Nephron (organoid): Measurements from ENCODE around the gene THSD4.

ENCODE experiments used
- H3K27ac Mint-ChIP-seq, 3 experiments: 2 replicates each; pipeline ENCODE4 v1.8.0; 2020; ENCODE audit warnings: mixed read lengths in 3 of 3, mild to moderate bottlenecking in 2 of 3, moderate library complexity in 1 of 3
- H3K27me3 Mint-ChIP-seq: 2 replicates; pipeline ENCODE4 v1.8.0; 2021; ENCODE audit warnings: low read depth, mild to moderate bottlenecking, moderate library complexity, mixed read lengths
- H3K36me3 Mint-ChIP-seq: 2 replicates; pipeline ENCODE4 v1.8.0; 2020; ENCODE audit warnings: low read depth, mixed read lengths
- H3K4me1 Mint-ChIP-seq: 2 replicates; pipeline ENCODE4 v1.8.0; 2020; ENCODE audit warnings: mixed read lengths
- H3K4me3 Mint-ChIP-seq, 3 experiments: 2 replicates each; pipeline ENCODE4 v1.8.0; 2020; ENCODE audit warnings: mild to moderate bottlenecking in 3 of 3, mixed read lengths in 3 of 3, moderate library complexity in 2 of 3
- H3K9me3 Mint-ChIP-seq: 2 replicates; pipeline ENCODE4 v1.8.0; 2020; ENCODE audit warnings: mixed read lengths
- TF ChIP-seq, protein P1 (sequence below), 3 experiments: fragments of 200-600 bp; sonication (generic); IDR thresholded peaks; one replicate each; pipeline ENCODE4 v1.5.0; 2021; ENCODE audit warnings: antibody characterized with exemption in 3 of 3; ENCODE audit not compliant: unreplicated experiment in 3 of 3

THSD4 gene

DNA sequence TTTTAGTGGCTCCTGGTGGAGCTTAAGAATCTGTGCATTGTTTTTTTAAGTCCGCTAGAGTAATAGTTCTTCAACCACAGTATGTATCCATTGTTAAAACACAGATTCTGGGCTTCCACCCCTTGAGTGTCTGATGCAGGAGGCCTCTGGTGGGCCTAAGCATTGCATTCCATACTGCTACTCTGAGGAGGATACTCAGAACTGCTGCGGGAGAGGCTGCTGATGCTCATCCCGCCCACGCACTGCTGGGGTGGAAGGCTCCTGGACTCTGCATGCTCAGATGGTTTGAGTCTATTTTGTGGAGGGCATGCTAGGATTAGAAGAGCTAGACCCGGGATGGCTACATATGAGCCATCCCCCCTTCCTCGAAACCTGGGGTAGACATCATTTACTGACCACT, 74.4 kb downstream of the THSD4 start:
- Mint-ChIP-seq H3K9me3 (peaks cover 4% of the 10 kb centered on the region), H3K36me3 (no peaks in the 10 kb centered on the region), H3K4me3 (no peak overlapping the region), H3K4me1 (peaks cover 8% of the 10 kb centered on the region), H3K27ac (no peak overlapping the region), H3K27me3 (peaks cover 10% of the 10 kb centered on the region)
- TF ChIP-seq, protein P1, sequence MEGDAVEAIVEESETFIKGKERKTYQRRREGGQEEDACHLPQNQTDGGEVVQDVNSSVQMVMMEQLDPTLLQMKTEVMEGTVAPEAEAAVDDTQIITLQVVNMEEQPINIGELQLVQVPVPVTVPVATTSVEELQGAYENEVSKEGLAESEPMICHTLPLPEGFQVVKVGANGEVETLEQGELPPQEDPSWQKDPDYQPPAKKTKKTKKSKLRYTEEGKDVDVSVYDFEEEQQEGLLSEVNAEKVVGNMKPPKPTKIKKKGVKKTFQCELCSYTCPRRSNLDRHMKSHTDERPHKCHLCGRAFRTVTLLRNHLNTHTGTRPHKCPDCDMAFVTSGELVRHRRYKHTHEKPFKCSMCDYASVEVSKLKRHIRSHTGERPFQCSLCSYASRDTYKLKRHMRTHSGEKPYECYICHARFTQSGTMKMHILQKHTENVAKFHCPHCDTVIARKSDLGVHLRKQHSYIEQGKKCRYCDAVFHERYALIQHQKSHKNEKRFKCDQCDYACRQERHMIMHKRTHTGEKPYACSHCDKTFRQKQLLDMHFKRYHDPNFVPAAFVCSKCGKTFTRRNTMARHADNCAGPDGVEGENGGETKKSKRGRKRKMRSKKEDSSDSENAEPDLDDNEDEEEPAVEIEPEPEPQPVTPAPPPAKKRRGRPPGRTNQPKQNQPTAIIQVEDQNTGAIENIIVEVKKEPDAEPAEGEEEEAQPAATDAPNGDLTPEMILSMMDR (IDR thresholded peaks at IDR 0.05; ENCODE audit: unreplicated experiment in 3 of 3) = no peak

DNA sequence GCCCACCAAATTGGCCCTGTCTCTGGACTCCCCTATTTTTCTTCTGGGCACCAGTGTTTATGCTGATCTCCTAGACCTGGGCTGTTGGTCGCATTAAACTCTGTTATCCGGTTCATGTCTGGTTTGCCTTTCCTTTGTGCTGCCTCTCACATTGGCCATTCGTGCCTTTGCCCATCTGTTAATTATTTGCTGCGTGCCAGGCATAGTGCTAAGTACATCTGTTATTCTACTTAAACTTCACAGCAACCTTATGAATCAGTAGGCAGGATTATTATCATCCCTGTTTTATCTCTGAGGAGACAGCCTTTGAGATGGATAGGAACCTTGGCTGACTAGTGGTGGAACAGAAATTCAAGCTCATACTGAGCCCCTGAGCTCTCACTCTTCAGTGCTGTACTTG, 76.0 kb downstream of the THSD4 start:
- H3K4me1 Mint-ChIP-seq = peaks cover 8% of the 10 kb centered on the region
- no peak overlapping the region for H3K4me3 Mint-ChIP-seq
- TF ChIP-seq, protein P1 (IDR thresholded peaks at IDR 0.05; ENCODE audit: unreplicated experiment in 3 of 3) = no peak
- no peaks in the 10 kb centered on the region for H3K36me3 Mint-ChIP-seq
- peaks cover 16% of the 10 kb centered on the region for H3K27me3 Mint-ChIP-seq
- no peak overlapping the region for H3K27ac Mint-ChIP-seq
- H3K9me3 Mint-ChIP-seq = peaks cover 4% of the 10 kb centered on the region

DNA sequence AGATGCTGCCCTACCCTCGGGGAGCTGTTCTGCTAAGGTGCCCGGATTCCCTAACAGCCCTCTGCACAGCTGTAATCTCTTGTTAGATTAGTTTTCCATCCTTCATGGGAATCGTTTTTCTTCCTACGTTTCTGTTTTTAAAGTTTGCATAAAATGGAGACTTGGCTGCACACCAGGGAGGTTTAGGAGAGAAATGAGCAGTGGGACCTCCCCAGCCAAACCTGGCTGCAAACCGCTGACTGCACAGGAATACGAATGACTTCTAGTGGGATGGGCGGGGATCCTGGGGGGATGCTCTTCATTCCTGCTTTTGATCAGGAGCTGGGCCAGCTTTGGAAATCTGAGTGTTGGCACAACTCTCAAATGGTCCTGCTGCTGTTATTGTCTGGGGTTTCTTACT, 77.5 kb downstream of the THSD4 start:
- Mint-ChIP-seq H3K36me3 (no peaks in the 10 kb centered on the region), H3K4me3 (no peak overlapping the region), H3K4me1 (peaks cover 8% of the 10 kb centered on the region), H3K27me3 (peaks cover 19% of the 10 kb centered on the region), H3K9me3 (peaks cover 4% of the 10 kb centered on the region), H3K27ac (peak overlapping the region in 2 of 3 experiments; percentile 13 to 51)
- TF ChIP-seq, protein P1 (IDR thresholded peaks at IDR 0.05; ENCODE audit: unreplicated experiment in 3 of 3) = no peak

DNA sequence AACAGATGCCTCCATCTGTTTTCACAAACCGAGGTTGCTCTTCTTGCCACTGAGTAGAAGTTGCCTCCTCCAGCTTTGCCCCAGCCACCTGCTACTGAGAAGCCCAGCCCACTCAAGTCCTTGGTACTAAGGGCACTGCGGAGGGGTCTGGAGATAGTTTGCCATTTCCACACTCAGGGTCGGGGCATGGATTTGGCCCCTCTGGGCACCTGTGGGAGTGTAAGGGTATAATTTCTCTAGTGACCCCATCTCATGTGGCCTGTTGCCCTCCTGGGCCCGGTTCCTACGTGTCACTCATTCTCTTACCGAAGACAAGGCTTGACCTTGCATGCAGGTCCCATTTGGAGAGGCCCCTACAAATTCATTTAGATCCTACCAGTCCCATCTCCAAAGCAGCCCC, 79.0 kb downstream of the THSD4 start:
- Mint-ChIP-seq H3K9me3 (peaks cover 4% of the 10 kb centered on the region), H3K4me3 (no peak overlapping the region), H3K27me3 (peaks cover 29% of the 10 kb centered on the region), H3K4me1 (peaks cover 8% of the 10 kb centered on the region), H3K27ac (no peak overlapping the region), H3K36me3 (no peaks in the 10 kb centered on the region)
- TF ChIP-seq, protein P1 (IDR thresholded peaks at IDR 0.05; ENCODE audit: unreplicated experiment in 3 of 3) = no peak

DNA sequence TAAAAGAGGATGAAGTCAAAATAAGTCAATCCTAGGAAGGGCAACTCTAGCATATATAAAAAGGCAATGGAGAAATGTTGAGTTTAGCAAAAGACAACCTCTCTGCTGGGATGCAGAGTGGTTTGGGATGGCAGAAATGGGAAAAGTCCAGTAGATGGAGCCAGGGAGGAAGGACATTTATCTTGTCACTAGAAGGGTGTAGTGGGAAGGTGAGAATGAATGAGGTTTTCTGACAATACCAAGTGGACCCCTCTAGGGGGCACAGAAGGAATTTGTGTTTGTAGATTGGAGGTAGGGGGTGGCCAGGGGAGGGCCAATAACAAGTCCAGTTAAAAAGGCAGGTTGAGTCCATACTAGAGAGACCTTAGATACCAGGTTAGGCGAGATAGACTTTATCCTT, 80.0 kb downstream of the THSD4 start:
- no peak overlapping the region for H3K27ac Mint-ChIP-seq
- no peak overlapping the region for H3K4me3 Mint-ChIP-seq
- H3K36me3 Mint-ChIP-seq = no peaks in the 10 kb centered on the region
- peaks cover 4% of the 10 kb centered on the region for H3K9me3 Mint-ChIP-seq
- TF ChIP-seq, protein P1 (IDR thresholded peaks at IDR 0.05; ENCODE audit: unreplicated experiment in 3 of 3) = no peak
- H3K27me3 Mint-ChIP-seq = peaks cover 36% of the 10 kb centered on the region
- H3K4me1 Mint-ChIP-seq = peaks cover 8% of the 10 kb centered on the region

DNA sequence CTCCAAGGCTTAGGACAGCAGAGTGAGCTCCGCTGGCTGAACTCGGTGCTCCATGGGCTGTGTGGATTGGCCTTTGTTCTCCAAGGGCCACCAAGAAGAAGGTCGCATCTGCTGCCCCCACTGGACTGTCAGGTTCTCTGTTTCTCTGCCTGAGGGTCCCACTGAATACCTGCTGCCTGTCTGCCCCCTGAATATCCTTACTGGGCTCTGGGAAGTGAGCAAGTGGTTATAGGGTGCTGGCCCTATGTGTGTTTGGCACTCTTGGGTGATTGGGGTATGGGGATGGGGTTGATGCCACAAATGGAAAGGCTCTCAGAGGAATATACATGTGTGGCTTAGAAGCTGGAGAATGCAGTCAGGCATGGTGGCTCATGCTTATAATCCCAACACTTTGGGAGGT, 82.3 kb downstream of the THSD4 start:
- Mint-ChIP-seq H3K4me1 (peaks cover 22% of the 10 kb centered on the region), H3K27me3 (peaks cover 33% of the 10 kb centered on the region), H3K27ac (no peak overlapping the region), H3K9me3 (peaks cover 4% of the 10 kb centered on the region), H3K36me3 (no peaks in the 10 kb centered on the region), H3K4me3 (no peak overlapping the region)
- TF ChIP-seq, protein P1 (IDR thresholded peaks at IDR 0.05; ENCODE audit: unreplicated experiment in 3 of 3) = no peak
